Activated CD4-positive, CD25-positive, alpha-beta regulatory T cell treated with anti-CD3 and anti-CD28 coated beads, Interleukin-2, amount 50 U/mL, for 72 hours (primary cell): ENCODE results near the gene FOXS1.
"Not testable (repeated sequence)": the region's sequence is repeated elsewhere in the genome, so short reads cannot be mapped to it uniquely, and the experiment has no call there.

Experiments
- DNase-seq: peaks from one replicate; pipeline ENCODE4 v3.0.0; 2021

The FOXS1 gene

GRCh38 chr20:31820228-31820627 is 25.2 kb downstream of the FOXS1 start:
- DNase-seq, result no peak

DNA sequence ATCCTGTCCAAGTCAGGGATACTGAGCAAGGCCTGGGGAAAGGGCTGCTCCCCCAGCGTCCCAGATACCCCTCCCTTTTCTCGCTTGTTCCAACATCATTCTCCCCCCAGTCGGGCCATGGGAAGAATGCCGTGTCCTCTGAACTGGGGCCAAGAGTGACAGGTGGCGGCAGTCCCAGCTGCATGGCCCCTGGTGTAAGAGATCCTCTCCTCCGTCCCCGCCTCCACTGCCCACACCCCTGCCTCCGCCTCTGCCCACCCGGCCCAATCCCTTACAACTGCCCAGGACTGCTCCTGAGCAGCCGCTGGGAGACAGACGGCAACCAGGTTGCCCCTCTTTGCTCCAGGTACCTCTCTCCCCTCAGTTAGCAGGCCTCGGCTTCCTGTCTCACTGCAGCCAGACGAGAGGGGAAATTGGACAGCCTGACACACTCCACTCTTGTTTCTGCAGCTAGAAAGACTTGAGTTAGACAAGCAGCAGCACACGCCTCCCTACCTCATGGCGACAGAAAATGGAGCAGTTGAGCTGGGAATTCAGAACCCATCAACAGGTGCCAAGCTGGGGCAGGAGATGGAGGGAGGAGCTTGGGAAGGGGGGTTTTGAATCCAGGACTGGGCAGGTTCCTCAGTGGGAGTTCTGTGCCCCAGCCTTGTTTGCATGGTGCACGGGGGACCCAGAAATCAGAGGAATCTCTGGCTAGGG is 26.2 kb downstream of the FOXS1 start, which contains the start of gene MYLK2:
Gene MYLK2 (plus strand): TSS at position 274 of the 702 bp plus-strand sequence. CDS start 225 bp downstream, at position 499.
- DNase-seq, result no peak

DNA sequence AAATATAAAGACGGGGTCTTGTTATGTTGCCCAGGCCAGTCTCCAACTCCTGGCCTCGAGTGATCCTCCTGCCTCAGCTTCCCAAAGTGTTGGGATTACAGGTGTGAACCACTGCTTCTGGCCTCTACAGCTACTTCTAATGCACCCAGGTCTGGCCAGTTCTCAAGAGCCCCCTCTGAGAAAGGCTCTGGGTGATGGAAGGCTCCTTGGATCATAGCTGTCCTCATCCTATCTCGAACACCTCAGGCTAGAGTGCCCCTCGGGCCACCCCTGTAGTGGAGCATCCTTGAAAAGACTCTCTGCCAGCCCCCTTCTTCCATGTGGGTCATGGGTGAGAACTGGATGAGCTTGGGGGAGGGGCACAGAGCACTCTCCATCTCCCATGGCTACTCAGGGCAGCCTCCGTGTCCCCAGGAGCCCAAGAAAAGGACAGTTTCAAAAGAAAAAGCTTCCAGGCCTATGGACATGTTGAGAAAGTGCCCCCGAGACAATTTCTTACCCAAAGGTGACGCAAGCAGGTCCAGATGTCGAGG is 27.0 kb downstream of the FOXS1 start:
- DNase-seq, result no peak

DNA sequence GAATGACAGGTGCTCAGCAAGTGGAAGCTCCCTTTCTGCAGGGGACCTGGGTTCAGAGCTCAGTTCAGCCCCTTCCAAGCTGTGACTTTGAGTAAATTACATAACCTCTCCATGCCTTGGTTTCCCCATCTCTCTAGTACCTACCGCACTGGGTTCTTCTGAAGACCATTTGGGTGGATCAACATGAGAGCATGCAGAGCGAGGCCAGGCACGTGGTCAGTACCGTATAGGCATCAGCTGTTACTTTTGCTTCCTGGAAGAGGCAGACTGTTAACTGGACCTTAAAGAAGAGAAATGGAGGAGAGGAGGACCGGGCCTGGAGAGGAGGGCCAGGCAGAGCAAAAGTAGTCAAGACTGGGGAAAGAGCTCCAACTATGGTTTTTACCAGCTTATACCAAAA is 27.9 kb downstream of the FOXS1 start:
- peak; percentile 15 for DNase-seq

DNA sequence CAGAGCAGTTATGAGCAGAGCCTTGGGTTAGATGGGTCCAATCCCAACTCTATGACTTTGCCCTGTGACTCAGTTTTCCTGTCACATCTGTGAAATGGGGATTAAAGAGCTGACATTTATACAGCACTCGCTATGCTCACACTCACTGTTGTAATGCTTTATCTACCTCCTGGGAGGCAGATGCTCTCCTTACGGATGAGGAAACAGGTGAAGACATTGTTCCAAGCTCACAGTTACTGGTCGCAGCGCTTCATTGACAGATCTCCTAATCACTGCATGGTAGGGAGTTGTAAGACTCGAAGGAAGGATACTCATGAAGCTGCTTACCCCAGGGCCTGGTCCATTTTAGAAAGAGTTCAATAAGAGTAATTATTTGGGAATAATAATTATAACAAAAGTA is 29.2 kb downstream of the FOXS1 start:
- DNase-seq, result no peak

- DNase-seq, result peak; percentile 18
Observed at GRCh38 chr20:31815408-31816188, 29.8 kb downstream of the FOXS1 start.

- DNase-seq, result not testable (repeated sequence)
Observed at GRCh38 chr20:31814142-31814541, 31.3 kb downstream of the FOXS1 start.

DNA sequence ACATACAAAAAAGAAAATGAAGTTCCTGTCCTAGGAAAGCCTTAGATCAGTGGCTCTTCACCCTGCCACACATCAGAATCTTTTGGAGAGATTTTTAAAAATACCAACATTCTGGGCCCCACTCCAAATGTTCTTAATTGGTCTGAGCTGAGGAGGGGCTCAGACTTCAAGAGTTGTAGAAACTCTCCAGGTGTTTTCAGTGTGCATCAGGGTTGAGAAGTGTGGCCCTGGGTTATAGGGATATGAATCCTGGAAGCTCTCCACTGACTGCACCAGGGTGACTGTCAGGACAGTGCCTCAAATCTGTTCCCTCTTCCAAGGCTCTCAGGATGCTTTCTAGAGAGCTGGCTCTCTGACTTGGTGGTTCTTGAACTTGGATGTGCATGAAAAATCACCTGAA is 31.8 kb downstream of the FOXS1 start:
- no peak for DNase-seq

DNA sequence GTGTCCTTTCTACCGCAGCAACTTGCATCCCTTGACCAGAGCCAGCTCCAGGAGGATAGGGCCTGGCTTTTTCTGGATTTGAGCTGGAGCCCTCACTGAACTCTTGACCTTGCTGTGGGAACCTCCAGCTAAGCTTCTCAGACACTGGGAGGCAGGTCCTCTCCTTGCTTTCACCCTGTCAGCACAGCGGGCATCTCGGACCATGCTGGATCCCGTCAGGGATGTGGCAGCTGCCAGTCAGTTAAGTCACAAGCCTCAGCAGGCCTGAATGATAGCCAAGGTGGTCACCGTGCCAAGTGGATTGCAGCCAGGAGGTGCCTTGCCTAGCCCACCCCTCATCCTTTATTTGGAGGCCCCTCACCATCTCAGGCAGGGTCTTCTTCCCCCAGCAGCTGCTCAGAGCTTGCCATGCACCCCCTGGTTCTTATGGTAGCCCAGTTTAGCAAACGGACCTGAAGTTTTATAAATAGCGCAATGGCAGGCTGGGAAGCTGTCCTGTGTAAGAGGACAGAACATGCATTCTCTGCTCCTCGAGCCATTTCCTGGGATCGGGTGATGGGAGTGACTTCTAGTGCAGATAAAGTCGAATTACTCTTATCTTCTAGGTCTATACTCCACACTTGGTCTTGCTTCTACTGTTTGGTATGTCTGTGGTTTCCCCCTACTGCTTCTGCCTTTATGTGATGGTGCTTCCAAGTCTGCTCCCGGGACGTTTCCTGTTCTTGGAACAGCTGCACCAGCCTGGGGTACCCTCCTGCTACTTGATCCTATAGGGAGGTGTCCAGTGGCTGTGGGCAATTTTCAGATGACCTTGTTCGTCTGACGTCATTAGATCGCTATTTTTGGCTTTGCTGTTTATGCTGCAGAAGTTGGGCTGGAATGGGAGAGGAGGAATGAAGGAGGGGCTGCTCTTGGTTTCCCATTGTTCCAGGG is 33.3 kb downstream of the FOXS1 start:
- no peak for DNase-seq

DNA sequence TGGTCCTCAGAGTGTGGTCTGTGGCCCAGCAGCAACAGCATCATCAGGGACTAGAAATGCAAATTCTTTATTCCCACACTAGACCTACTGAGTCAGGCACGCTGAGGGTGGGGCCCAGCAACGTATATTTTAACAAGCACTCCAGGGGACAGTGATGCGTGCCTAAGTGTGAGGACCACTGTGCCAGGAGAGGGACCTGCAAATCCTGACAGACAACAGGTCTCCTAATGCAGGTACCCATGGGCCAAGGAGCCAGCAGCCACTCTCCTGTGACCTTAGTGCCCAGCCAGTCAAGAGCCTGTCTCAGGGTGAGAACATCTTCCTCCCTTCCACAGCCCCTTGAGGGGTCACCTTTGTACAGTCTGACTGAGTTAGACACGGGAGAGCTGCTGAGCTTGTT is 34.2 kb downstream of the FOXS1 start:
- DNase-seq, result no peak

GRCh38 chr20:31809661-31810060 is 35.7 kb downstream of the FOXS1 start:
- no peak for DNase-seq

DNA sequence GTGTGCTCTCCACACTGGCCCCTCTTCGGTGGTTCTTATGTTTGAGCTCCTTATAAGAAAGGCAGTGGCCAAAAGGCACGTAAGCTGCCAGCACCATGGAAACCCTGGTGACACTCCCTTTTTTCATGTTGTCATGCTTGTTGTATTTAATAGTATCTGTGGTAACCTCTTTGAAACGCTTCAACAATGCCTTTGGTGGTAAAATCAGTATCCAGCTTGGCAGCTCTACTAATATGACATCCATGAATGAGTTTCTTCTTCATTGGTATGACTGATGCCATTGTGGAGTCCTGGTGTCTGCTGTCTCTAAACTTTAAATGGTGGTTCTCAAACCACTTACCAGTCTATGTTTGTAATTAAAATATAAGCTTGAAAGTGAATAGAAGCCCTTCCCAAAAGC is 36.9 kb downstream of the FOXS1 start:
- DNase-seq, result no peak

DNA sequence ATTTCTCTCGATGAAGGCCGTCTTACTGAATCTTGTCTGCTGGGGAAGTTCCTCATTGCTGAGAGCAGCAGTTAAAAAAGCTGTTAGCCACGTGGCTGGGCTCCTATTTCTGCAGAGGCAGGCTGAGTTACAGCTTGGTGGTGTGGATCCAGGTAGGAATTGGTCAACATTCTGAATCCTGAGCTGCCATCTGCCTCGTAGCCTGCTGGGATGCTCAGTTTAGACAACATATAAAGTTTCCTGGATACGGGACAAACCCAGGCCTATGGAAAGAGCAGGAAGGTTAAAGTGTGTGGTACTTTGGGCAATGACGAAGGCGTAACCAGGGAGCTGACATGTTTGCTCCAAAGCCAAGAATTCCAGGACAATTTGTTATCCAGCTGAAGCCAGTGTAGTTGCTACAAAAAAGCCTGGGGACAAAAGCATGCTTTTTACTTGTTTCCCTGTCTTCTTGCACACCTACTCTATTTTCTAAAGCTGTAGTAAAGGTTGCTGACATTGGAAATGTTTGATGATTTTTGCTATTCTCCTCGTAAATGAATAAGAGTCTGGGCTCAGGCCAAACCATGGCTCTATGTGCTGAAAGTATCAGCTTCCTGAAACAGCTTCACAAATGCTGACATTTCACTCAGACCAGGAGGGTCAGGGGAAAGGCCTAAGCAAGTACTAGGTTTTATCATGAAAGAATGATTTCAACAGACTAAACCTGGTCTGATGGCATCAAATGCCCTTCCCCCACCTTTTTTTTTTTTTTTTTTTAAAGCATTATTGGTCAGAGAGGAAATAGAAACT is 38.6 kb downstream of the FOXS1 start:
- no peak for DNase-seq

DNA sequence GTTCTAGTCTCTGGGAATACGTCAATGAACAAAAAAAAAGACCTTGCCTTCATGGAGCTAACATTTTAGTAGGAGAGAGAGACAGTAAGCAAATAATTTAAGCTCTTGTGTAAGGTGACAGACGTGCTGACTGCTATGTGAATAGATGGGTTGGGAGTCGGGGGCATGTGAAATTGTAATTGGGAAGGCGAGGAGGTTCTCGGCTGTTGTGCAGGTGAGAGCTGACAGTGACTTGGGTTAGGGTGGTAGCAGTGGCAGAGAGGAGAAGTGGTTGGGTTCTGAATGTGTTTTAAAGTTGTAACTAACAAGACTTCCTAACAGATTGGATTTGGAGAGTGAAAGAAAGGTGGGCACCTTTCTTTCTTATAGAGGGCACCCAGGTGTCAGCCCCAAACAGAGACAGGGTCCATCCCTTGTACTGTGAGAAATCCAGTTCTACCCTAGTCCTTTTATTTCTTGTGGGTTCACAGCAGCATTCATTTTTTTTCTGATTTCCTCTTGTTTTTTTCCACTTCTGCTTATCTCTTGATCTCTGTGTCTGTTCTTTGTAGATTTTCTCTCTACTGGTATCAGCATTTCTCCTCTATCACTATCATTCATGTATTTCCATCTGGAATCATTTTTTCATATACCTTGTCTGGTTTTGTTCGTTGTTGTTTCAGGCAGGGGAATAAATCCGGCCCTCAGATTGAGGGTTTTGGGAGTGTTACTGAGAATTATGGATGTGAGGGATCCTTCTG is 41.7 kb downstream of the FOXS1 start:
- no peak for DNase-seq

DNA sequence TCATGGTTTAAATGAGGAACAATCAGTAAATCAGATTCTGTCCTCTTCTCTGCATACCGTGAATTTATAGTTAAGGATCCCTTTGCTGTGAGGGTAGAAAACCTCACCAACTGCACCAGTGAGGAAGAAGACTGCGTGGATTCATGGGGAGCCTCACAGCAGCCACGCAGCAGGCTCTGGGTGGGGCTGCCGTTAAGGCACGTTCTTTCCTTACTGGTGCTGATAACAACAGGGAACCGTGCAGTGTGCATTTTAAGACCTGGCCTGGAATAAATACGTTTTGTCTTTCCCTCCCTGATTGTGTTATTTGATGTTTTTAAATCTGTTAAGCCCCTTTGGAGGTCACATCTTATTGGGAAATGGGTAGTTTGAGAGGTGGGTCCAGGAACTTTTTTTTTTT is 43.9 kb downstream of the FOXS1 start:
- DNase-seq, result no peak

DNA sequence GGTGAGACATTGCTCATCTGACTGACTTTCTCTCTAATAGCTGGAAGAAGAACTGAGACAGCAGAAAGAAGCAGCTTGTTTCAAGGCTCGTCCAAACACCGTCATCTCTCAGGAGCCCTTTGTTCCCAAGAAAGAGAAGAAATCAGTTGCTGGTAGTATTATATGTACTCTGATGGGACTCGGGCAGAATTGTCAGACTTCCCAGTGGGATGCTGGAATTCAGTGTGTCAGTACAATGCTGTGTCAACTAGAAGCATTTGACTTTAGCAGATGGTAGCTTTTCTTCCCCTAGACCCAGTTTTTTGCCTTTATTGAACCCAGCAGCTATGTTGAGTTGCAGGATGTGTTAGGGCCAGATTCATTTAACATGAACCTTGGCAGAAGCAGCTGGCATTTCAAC is 48.0 kb downstream of the FOXS1 start:
- no peak for DNase-seq
